Frontal cortex (tissue), 1 donor: ENCODE measurements around the gene ADPGK. TPM values are rescaled to one million over a fixed set of nuclear protein-coding genes. Genes with fewer than 3 reads are reported as not detected.

Experiments
- total RNA-seq: library from RNA; depleted of rRNA; stranded (reverse); fragments of >200 nt; gene quantifications from one replicate; pipeline ENCODE4 v1.2.3, GENCODE V29; 2014

Gene ADPGK
- total RNA-seq, 1 donor from 2014 or later, result 35.5 TPM

Other genes with a start within 250 kb of the ADPGK start
- gene GOLGA6B, start 129.1 kb downstream of the ADPGK start, total RNA-seq, result not detected
- under 0.01 TPM for gene HIGD2B, start 97.6 kb downstream of the ADPGK start, total RNA-seq
- gene BBS4, start 97.6 kb downstream of the ADPGK start, total RNA-seq, result 17.1 TPM